ENCODE data around the gene WDFY4. TPM values are rescaled to one million over a fixed set of nuclear protein-coding genes. Genes with fewer than 3 reads are reported as not detected.

WDFY4 gene
- total RNA-seq, 1 donor from 2014 or later: 33.8 TPM

- H3K27ac ChIP-seq: no peak overlapping the region
- H3K9me3 ChIP-seq: no peaks in the 10 kb centered on the region
- TF ChIP-seq CTCF (IDR thresholded peaks at IDR 0.05): no peak
- H3K36me3 ChIP-seq: no peaks in the 10 kb centered on the region
- H3K27me3 ChIP-seq: no peaks in the 10 kb centered on the region
- H3K4me1 ChIP-seq: peaks cover 0 to 4% of the 10 kb centered on the region in 2 donors
- DNase-seq (ENCODE audit: low spot score in 2 of 2): no peak
- intact Hi-C loops (cut with DNase I): no loop called here
- H3K4me3 ChIP-seq: no peak overlapping the region
These were observed 103.9 kb downstream of the WDFY4 start for GRCh38 chr10:48788554-48788953.

GRCh38 chr10:48789486-48790456 is 105.1 kb downstream of the WDFY4 start:
- Histone ChIP-seq H3K27me3 (no peaks in the 10 kb centered on the region), H3K27ac (no peak overlapping the region), H3K4me3 (no peak overlapping the region), H3K4me1 (peaks cover 0 to 4% of the 10 kb centered on the region in 2 donors), H3K9me3 (no peaks in the 10 kb centered on the region), H3K36me3 (no peaks in the 10 kb centered on the region)
- TF ChIP-seq CTCF (IDR thresholded peaks at IDR 0.05): no peak
- DNase-seq (ENCODE audit: low spot score in 2 of 2): no peak
- intact Hi-C loops (cut with DNase I): no loop called here

GRCh38 chr10:48790457-48791044 is 105.9 kb downstream of the WDFY4 start:
- no peak overlapping the region for H3K4me3 ChIP-seq
- H3K27me3 ChIP-seq: no peaks in the 10 kb centered on the region
- H3K36me3 ChIP-seq: no peaks in the 10 kb centered on the region
- peaks cover 0 to 4% of the 10 kb centered on the region in 2 donors for H3K4me1 ChIP-seq
- TF ChIP-seq CTCF (IDR thresholded peaks at IDR 0.05): no peak
- H3K27ac ChIP-seq: no peak overlapping the region
- intact Hi-C loops (cut with DNase I): no loop called here
- H3K9me3 ChIP-seq: no peaks in the 10 kb centered on the region
- no peak for DNase-seq (ENCODE audit: low spot score in 2 of 2)

- DNase-seq (ENCODE audit: low spot score in 2 of 2): no peak
- no peak for TF ChIP-seq CTCF (IDR thresholded peaks at IDR 0.05)
- H3K27ac ChIP-seq: no peak overlapping the region
- no peaks in the 10 kb centered on the region for H3K36me3 ChIP-seq
- no peaks in the 10 kb centered on the region for H3K27me3 ChIP-seq
- no peak overlapping the region for H3K4me3 ChIP-seq
- H3K9me3 ChIP-seq: no peaks in the 10 kb centered on the region
- intact Hi-C loops (cut with DNase I): no loop called here
- H3K4me1 ChIP-seq: peaks cover 0 to 4% of the 10 kb centered on the region in 2 donors
These were observed 106.7 kb downstream of the WDFY4 start for GRCh38 chr10:48791267-48791928.

- Histone ChIP-seq H3K4me1 (peaks cover 0 to 4% of the 10 kb centered on the region in 2 donors), H3K9me3 (no peaks in the 10 kb centered on the region), H3K4me3 (no peak overlapping the region), H3K36me3 (no peaks in the 10 kb centered on the region), H3K27ac (no peak overlapping the region), H3K27me3 (no peaks in the 10 kb centered on the region)
- intact Hi-C loops (cut with DNase I): no loop called here
- DNase-seq (ENCODE audit: low spot score in 2 of 2): no peak
- no peak for TF ChIP-seq CTCF (IDR thresholded peaks at IDR 0.05)
These were observed 107.4 kb downstream of the WDFY4 start for GRCh38 chr10:48792121-48792520.
